Coronary artery (tissue), 2 donors: ENCODE measurements around the gene HPCA.
A peak's percentile ranks its signal among the peaks of the same experiment; 100 is the strongest.

ENCODE experiments used
- DNase-seq: peaks from one replicate; pipeline ENCODE4 v3.0.0-alpha.2; 2017; ENCODE audit warnings: low spot score
- H3K27ac ChIP-seq, 2 donors: fragments of 200-600 bp; sonication (generic); one replicate each; pipeline ENCODE4 v1.5.1; 2016 to 2019
- H3K4me3 ChIP-seq: fragments of 200-600 bp; sonication (generic); 2 replicates; pipeline ENCODE4 v1.5.1; 2016; ENCODE audit warnings: mild to moderate bottlenecking, moderate library complexity
- CTCF ChIP-seq: fragments of 200-600 bp; sonication (generic); IDR thresholded peaks from one replicate; pipeline ENCODE4 v1.5.1; 2019; ENCODE audit warnings: antibody characterized with exemption

HPCA gene

DNA sequence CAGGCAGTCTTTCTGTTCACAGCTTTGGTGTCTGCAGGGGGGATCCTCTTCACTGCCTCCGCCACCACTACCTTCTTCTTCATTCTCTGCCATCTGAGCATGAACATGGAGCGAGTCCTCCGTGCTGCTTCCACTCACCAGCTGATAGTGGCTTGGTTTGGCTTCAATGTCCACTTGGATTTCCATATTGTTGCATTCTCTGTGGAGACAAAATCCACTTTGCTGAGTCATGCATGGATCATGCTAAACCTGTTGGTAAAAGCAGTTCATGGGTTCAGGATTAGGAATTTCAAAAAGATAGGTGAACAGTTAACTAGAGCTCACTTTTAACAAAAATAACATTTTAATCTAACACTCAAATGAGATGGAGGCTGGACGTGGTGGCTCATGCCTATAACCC, 50.8 kb downstream of the HPCA start:
- Histone ChIP-seq H3K4me3 (no peak overlapping the region), H3K27ac (no peak overlapping the region)
- no peak for DNase-seq
- TF ChIP-seq CTCF = no peak

GRCh38 chr1:32939655-32940371, 53.5 kb downstream of the HPCA start:
- H3K27ac ChIP-seq = peak overlapping the region in 1 of 2 donors; percentile 33
- no peak for DNase-seq
- H3K4me3 ChIP-seq = no peak overlapping the region
- no peak for TF ChIP-seq CTCF

GRCh38 chr1:32944180-32944579, 57.9 kb downstream of the HPCA start:
- TF ChIP-seq CTCF = no peak
- DNase-seq = no peak
- H3K4me3 ChIP-seq = no peak overlapping the region
- H3K27ac ChIP-seq = no peak overlapping the region
